ENCODE results near the gene OSBPL10.

GRCh38 chr3:31701286-31701685 lies 279.8 kb downstream of the OSBPL10 start:
- TF ChIP-seq CTCF (IDR thresholded peaks at IDR 0.05): no peak
- no peak for TF ChIP-seq POLR2A (IDR thresholded peaks at IDR 0.05)

Measured in lower leg skin (tissue), 3 donors.